Heart right ventricle (tissue), 16 donors: ENCODE results near the gene CLCA4. TPM values are rescaled to one million over a fixed set of nuclear protein-coding genes. Genes with fewer than 3 reads are reported as not detected.

Experiments used
- ATAC-seq, 8 donors: fragments of 200-7000 bp; cut with Tn5 transposase; one replicate each; pipeline ENCODE4 v1.9.1; 2020; ENCODE audit warnings: mild to moderate bottlenecking in 8 of 8, moderate library complexity in 8 of 8, moderate number of reproducible peaks in 1 of 8
- DNase-seq, 2 donors: peaks; one replicate each; pipeline ENCODE4 v3.0.0-alpha.2; 2020
- H3K27ac ChIP-seq, 10 donors: fragments of 200-600 bp; sonication (generic) in 2 of 10; one replicate each; pipeline versions ENCODE4 v1.5.0 to v1.8.0; 2020 to 2022; ENCODE audit warnings: mild to moderate bottlenecking in 3 of 10
- H3K27me3 ChIP-seq, 7 donors: fragments of 200-600 bp; one replicate each; pipeline ENCODE4 v1.8.0; 2021 to 2022; ENCODE audit warnings: mild to moderate bottlenecking in 2 of 7
- H3K36me3 ChIP-seq, 9 donors: fragments of 200-600 bp; sonication (generic) in 1 of 9; one replicate each; pipeline versions ENCODE4 v1.5.0 to v1.8.0; 2020 to 2022; ENCODE audit warnings: mild to moderate bottlenecking in 2 of 9
- H3K4me1 ChIP-seq, 9 donors: fragments of 200-600 bp; sonication (generic) in 1 of 9; one replicate each; pipeline versions ENCODE4 v1.5.0 to v1.8.0; 2020 to 2022; ENCODE audit warnings: mild to moderate bottlenecking in 4 of 9
- H3K4me3 ChIP-seq, 10 donors: fragments of 200-600 bp; sonication (generic) in 2 of 10; one replicate each; pipeline versions ENCODE4 v1.5.0 to v1.8.0; 2020 to 2022; ENCODE audit warnings: mild to moderate bottlenecking in 7 of 10, moderate library complexity in 2 of 10
- H3K9me3 ChIP-seq, 11 donors: fragments of 200-600 bp in 10 of 11; sonication (generic) in 2 of 11; one replicate each; pipeline versions ENCODE4 v1.5.0 to v1.8.0; 2013 to 2022; ENCODE audit warnings: mild to moderate bottlenecking in 2 of 11, control low read depth in 1 of 11, moderate library complexity in 1 of 11
- WGBS, 2 donors: extraction: QIAGEN DNeasy Blood & Tissue Kit; methylation state at CpG; one replicate each; pipeline ENCODE4 v1.1.7; 2013; ENCODE audit warnings: inconsistent platforms in 1 of 2; 5-methylcytosine and 5-hydroxymethylcytosine counted together
- intact Hi-C, 10 donors: fragments of 100-400 bp; cut with DNase I; formaldehyde crosslinking; loops; one replicate each; pipeline versions ENCODE4 v1.11.1 to v1.14.2; 2022
- polyA plus RNA-seq, 2 donors: library from polyadenylated mRNA; stranded (reverse); fragments of 200-250 nt; gene quantifications; one replicate each; pipeline ENCODE4 v1.2.3, GENCODE V29; 2013
- total RNA-seq, 10 donors: library from RNA; stranded (reverse); fragmentation: NEBNext Ultra II Directional in 3 of 10; extraction: Animal tissue kit (Norgen Biotek cat#: 25700) in 3 of 10; gene quantifications; one replicate each; pipeline versions ENCODE4 v1.2.1 to v1.2.4, GENCODE V29; 2021 to 2023
- TF ChIP-seq, protein P1 (sequence below), 9 donors: fragments of 200-600 bp; sonication (generic) in 2 of 9; IDR thresholded peaks; one replicate each; pipeline versions ENCODE4 v1.5.0 to v1.8.0; 2021 to 2022; ENCODE audit warnings: antibody characterized with exemption in 9 of 9, mild to moderate bottlenecking in 5 of 9, moderate library complexity in 1 of 9
- donor health status: Arrhythmogenic right ventricular cardiomyopathy.
- donor health status: ischemic (EF 13 %, LVEDD 7.1; RV severe dilation, severe dysfunction).
- donor health status: healthy with polysubstance abuse.
- donor health status: DM: no; HTN: yes; CAD: no.
- donor health status: DM: no; HTN: no; CAD: no.
- donor health status: ischemic (EF 25% LVEDD 6.9; RV normal size, moderate dysfunction).
- donor health status: ischemic (EF 25% LVEDD 5.7; RV mildly dilated, moderate dysfunction).
- donor health status: healthy.
- donor health status: DM: yes; HTN: yes; CAD: no.
- donor health status: Ischemic cardiomyopathy.
- donor health status: ischemic (EF 35%, LVEDD 5.7; RV mildly dilated, moderate dysfunction).
- donor health status: nonischemic (EF 11% LVEDD 7.7; RV severe dilation, severe dysfunction).
- donor health status: DM: yes; HTN: yes; CAD: no.
- donor health status: PGD.
- donor health status: ischemic (EF 29% LVEDD 5.4; RV normal size, mild dysfunction).
- donor health status: nonischemic (EF 23%, LVEDD 6.1; RV moderate dilation, normal function).

CLCA4 gene
- total and polyA plus RNA-seq, 12 donors, result 0.04 to 0.23 TPM; not detected in 10

DNA sequence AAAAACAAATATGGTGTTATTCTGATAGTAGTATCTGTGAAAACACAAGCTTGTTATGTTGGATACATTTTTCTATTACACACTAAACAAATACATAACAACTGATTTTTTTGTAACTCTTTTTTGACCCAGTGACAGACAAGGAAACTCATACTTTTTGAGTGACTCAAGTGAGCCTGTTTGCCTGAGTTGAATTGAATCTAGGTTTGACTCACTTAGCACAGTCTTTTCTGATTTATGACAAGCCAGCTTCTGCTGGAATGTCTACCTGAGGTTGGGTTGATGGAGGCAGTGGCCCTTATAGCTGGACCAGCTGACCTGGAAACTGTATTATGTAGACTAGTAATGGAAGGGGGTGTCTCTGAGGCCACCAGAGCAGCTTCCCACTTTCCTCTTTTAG, 4.2 kb upstream of the CLCA4 start:
- Histone ChIP-seq H3K27ac (no peak overlapping the region), H3K4me1 (no peaks in the 10 kb centered on the region), H3K36me3 (no peaks in the 10 kb centered on the region), H3K4me3 (no peak overlapping the region), H3K27me3 (peaks cover 0 to 13% (median 3%) of the 10 kb centered on the region in 7 donors), H3K9me3 (peaks cover 0 to 16% (median 0%) of the 10 kb centered on the region in 11 donors)
- TF ChIP-seq, protein P1, sequence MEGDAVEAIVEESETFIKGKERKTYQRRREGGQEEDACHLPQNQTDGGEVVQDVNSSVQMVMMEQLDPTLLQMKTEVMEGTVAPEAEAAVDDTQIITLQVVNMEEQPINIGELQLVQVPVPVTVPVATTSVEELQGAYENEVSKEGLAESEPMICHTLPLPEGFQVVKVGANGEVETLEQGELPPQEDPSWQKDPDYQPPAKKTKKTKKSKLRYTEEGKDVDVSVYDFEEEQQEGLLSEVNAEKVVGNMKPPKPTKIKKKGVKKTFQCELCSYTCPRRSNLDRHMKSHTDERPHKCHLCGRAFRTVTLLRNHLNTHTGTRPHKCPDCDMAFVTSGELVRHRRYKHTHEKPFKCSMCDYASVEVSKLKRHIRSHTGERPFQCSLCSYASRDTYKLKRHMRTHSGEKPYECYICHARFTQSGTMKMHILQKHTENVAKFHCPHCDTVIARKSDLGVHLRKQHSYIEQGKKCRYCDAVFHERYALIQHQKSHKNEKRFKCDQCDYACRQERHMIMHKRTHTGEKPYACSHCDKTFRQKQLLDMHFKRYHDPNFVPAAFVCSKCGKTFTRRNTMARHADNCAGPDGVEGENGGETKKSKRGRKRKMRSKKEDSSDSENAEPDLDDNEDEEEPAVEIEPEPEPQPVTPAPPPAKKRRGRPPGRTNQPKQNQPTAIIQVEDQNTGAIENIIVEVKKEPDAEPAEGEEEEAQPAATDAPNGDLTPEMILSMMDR (IDR thresholded peaks at IDR 0.05), result no peak
- ATAC-seq, result no peak
- intact Hi-C loops, result no loop called here
- DNase-seq, result no peak

DNA sequence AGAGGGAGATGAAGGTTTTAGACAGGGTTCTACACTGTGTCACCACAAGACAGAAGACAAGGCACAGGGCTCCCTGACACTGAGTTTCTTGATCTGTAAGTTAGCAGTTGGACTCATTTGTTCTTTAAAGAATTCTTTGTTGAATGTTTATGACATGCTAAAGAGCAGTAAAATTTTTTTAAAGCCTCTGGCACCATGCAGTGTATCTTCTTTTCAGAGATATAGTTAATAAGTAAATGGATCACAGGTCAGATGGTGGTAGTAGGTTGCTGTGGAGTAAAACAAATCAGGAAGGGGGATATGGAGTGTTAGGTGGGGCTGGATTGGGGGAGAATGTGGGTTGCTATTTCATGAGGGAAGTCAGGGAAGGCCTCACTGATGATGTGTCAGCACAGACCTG, 2.0 kb downstream of the CLCA4 start:
- Histone ChIP-seq H3K9me3 (peaks cover 0 to 16% (median 0%) of the 10 kb centered on the region in 11 donors), H3K27ac (no peak overlapping the region), H3K4me3 (no peak overlapping the region), H3K4me1 (no peaks in the 10 kb centered on the region), H3K36me3 (no peaks in the 10 kb centered on the region), H3K27me3 (no peaks in the 10 kb centered on the region)
- intact Hi-C loops, result no loop called here
- ATAC-seq (no peak), DNase-seq (no peak)
- TF ChIP-seq, protein P1 (IDR thresholded peaks at IDR 0.05), result no peak

DNA sequence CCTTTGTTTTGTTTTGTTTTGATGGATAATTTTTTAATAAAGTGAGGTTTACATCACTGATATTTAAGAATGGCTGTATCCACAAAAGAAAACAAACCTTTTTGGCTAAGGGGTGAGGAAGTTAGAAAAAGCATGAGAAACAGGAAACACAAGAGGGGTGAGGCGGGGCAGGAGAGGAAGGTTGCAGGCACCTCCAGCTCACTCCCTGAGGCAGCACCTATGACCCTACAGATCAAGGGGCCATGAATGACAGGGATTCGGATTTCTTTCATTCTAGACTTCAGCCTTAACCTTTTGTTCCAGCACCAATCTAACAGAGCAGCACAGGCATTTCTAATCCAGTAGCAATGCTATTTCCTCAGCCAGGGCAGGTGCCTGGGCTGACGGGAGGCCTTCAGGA, 4.4 kb downstream of the CLCA4 start:
- H3K4me3 ChIP-seq, result no peak overlapping the region
- H3K36me3 ChIP-seq, result no peaks in the 10 kb centered on the region
- peaks cover 0 to 3% (median 0%) of the 10 kb centered on the region in 11 donors for H3K9me3 ChIP-seq
- DNase-seq, result no peak
- H3K27ac ChIP-seq, result no peak overlapping the region
- intact Hi-C loops, result no loop called here
- no peaks in the 10 kb centered on the region for H3K27me3 ChIP-seq
- TF ChIP-seq, protein P1 (IDR thresholded peaks at IDR 0.05), result no peak
- 76 to 77% methylated on average over 3 of the region's 3 CpGs for WGBS, 2 donors
- no peaks in the 10 kb centered on the region for H3K4me1 ChIP-seq
- no peak for ATAC-seq

DNA sequence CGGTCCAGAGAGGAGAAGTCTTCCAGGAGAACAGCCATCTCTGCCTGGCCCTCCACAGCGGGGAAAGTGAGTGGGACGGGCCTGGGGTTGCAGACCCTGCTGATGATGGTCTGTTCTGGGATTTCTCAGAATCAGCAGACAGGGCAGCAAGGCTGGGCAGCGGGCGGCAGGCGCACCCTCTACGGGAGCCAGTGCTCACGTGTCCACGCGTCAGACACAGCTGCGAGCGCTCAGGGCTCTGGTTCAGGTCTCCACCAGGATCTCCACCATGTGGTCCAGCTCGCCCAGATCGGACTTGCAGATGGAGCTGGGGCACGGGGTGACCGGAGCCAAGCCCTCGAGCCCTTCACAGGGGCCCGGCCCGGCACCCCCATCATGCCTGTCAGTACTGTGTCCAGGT, 5.5 kb downstream of the CLCA4 start:
- H3K9me3 ChIP-seq, result peaks cover 0 to 7% (median 0%) of the 10 kb centered on the region in 11 donors
- WGBS, 2 donors, result 95 to 96% methylated on average over 19 of the region's 19 CpGs
- no peak overlapping the region for H3K4me3 ChIP-seq
- intact Hi-C loops, result no loop called here
- TF ChIP-seq, protein P1 (IDR thresholded peaks at IDR 0.05), result no peak
- no peaks in the 10 kb centered on the region for H3K36me3 ChIP-seq
- H3K27ac ChIP-seq, result no peak overlapping the region
- H3K27me3 ChIP-seq, result no peaks in the 10 kb centered on the region
- H3K4me1 ChIP-seq, result no peaks in the 10 kb centered on the region
- DNase-seq, result no peak
- ATAC-seq, result no peak

DNA sequence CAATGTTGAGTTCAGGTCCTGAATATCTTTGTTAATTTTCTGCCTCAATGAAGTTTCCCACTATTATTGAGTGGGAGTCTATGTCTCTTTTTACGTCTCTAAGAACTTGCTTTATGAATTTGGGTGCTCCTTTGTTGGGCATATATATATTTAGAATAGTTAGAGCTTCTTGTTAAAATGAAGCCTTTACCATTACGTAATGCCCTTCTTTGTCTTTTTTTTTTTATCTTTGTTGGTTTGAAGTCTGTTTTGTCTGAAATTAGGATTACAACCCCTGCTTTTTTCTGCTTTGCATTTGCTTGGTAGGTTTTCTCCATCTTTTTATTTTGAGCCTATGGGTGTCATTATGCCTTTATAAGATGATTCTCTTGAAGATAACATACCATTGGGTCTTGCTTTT, 10.9 kb downstream of the CLCA4 start:
- intact Hi-C loops, result no loop called here
- TF ChIP-seq, protein P1 (IDR thresholded peaks at IDR 0.05), result no peak
- Histone ChIP-seq H3K4me1 (no peaks in the 10 kb centered on the region), H3K27ac (no peak overlapping the region), H3K27me3 (no peaks in the 10 kb centered on the region), H3K36me3 (no peaks in the 10 kb centered on the region), H3K4me3 (no peak overlapping the region), H3K9me3 (peaks cover 0 to 27% (median 0%) of the 10 kb centered on the region in 11 donors)
- ATAC-seq (no peak), DNase-seq (no peak)
- 81 to 90% methylated on average over 2 of the region's 2 CpGs for WGBS, 2 donors
